IPS-18c (cell line): Measurements from ENCODE around the gene ZNF32.

ENCODE experiments used
- H3K4me3 ChIP-seq: 2 replicates; pipeline ENCODE4 v1.7.0; 2013; ENCODE audit warnings: low read depth, mild to moderate bottlenecking, low read length, moderate library complexity; ENCODE audit not compliant: insufficient read depth
- H3K9me3 ChIP-seq: one replicate; pipeline ENCODE4 v1.6.1; 2013; ENCODE audit warnings: mild to moderate bottlenecking, low read length, moderate library complexity; ENCODE audit not compliant: control insufficient read depth, insufficient read depth

Gene ZNF32, protein sequence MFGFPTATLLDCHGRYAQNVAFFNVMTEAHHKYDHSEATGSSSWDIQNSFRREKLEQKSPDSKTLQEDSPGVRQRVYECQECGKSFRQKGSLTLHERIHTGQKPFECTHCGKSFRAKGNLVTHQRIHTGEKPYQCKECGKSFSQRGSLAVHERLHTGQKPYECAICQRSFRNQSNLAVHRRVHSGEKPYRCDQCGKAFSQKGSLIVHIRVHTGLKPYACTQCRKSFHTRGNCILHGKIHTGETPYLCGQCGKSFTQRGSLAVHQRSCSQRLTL

DNA sequence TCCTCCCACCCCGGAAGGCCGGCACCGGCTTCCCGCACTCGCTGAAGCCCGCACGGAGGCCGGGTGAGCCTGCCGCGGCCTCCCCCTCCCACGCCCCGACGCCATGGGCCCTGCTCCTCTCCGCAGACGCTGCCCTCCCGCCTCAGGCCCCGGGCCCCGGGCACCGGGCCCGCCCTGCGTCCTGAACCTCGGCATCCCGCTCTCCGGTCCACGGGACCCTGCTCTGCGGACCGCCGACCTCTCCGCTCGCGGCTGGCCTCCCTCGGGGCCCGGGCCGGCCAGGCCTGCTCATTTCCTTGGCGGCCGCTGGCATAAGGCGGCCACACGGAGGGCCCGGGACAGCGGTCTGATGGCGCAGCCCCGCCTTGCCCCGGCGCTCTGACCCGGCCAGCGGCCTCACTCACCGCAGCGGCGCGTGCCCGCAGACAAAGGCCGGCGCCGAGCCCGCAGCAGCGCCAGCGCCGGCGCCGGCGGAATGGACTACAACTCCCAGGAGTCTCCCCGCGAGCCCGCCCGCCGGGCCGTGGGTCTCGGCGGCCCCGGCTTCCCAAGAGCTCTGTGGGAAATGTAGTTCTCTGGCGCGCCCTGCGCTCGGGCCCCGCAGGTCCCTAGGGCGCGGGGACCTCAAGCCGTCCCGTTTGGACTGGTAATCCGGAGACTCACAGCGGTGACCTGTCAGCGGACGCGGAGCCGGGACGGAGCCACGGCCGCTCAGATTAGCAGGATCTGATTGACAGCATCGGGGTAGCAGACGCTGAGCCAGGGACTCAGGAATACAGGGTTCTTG, at the start of gene ZNF32:
TSS of gene ZNF32 (minus strand) at position 484 of the 787 bp plus-strand sequence. CDS start 2,748 bp downstream, outside the sequence.
- peak within 1 kb of the TSS; percentile 73 for H3K4me3 ChIP-seq
- peaks cover 24% of the 10 kb centered on the region for H3K9me3 ChIP-seq

DNA sequence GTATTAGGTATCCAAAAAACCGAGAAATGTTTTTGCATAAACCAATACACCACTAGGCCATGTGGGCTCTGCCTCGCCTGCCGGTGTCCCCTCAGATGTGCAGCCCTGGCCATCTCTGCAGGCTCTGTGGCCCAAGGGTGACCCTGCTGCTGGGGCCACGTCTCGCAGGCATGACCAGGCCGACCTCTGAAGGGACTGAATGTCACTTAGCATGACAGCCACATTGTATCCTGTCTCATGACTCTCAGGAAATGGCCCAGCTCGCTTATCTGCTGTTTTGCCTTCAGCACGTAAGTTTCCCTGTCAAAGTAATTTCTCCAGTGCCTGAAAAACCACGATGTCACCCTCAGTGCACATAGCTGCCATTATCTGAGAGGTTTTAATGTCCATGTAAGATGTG, 49.5 kb upstream of the ZNF32 start:
- no peak overlapping the region for H3K4me3 ChIP-seq
- no peaks in the 10 kb centered on the region for H3K9me3 ChIP-seq

DNA sequence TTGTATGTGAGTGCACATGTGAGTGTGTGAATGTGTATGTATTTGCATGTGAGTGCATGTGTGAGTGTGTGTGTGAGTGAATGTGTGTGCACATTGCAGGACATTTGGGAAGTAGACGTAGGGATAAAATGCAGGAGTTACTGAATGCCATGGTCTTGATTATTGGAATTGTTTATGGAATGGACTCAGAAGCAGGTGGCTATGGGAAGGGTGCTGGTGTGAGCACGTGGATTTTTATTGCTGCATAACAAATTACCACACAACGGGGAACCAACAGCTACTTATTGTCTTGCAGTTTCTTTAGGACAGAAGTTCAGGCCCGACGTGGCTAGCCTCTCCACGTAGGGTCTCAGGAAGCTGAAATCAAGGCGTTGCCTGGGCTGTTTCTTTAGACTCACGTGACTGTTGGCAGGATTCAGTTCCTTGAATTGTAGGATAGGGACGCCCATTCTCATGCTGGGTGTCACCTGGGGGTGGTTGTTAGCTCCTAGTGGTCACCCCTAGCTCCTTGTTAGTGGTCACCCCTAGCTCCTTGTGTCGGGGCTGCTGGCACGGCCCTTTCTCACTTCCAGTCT, 48.3 kb upstream of the ZNF32 start:
- no peaks in the 10 kb centered on the region for H3K9me3 ChIP-seq
- no peak overlapping the region for H3K4me3 ChIP-seq

DNA sequence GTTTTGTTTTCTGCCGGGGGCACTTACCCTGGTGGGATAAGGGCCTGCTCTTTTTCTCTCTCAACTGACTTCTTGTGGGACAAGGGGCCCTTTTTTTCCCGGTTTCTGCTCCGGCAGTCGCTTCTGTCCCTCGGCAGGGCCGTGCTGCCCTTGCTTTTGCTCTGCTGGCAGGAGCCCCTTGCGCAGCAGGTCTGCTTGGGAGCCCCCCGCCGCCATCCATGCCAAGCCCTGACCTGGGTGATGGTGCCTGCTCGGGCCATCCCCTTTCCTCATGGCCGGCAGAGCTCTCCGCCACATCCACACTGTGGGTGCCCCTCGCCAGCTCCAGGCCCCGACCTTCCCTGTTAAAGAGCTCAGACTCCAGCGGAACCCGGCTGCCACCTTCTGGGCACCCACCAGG, 47.0 kb upstream of the ZNF32 start:
- H3K4me3 ChIP-seq = no peak overlapping the region
- no peaks in the 10 kb centered on the region for H3K9me3 ChIP-seq

DNA sequence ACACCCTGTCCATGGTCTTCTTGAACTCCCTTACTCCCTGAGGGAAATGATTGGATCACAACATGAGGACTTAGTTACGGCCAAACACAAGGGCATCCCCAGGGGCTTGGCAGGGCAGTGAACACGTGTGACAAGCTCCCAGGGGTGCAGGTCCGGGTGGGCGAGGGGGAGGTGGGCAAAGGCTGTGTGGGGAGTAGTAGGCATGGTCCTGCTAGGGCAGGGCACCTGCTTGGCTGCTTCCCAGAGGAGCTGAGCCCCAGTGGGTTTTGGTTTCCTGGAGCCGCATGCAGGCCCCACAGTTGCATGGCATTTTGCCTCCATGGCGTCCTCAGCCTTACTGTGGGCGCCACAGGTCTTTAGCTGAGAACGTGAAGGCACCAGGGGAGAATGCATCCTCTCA, 46.6 kb upstream of the ZNF32 start:
- Histone ChIP-seq H3K4me3 (no peak overlapping the region), H3K9me3 (no peaks in the 10 kb centered on the region)

DNA sequence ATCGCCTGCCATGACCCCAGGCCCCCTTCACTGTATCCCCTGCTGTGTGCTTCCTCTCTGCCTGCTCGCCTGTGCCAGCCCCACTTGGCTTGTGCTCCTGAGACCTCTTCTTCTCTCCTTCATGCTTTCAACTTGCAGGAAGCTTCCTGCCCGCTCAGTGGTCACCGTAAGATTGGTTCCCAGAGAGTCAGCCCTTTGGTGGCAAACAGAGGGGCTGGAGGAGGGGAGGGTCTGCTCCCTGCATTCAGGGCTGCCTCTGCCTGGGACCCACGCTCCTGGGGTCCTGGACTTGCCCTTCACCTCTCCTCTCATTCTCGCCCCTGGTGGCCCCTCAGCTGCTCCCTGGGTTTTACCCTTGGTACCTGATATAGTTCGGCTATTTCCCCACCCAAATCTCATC, 45.8 kb upstream of the ZNF32 start:
- no peak overlapping the region for H3K4me3 ChIP-seq

DNA sequence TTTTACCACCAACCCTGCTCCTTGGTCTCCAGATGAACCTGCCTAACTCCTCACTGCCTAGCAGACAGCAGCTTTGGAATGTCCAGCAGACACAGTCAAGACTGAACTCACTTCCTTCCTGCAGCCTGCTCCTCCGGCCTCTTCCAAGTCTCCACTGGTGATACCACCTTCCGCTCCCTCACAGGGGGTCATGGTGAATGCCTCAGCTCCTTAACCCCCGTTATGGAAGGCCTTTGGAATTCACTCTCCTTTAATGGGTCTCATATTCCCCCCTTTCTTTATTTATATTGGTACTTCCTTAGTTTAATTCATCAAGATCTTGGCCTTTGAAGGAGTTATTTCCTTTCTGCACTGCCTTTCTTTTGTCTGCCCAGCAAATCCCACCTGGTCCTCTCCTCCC, 44.9 kb upstream of the ZNF32 start:
- Histone ChIP-seq H3K9me3 (no peaks in the 10 kb centered on the region), H3K4me3 (no peak overlapping the region)

More for the DNA sequence above, 45.8 kb upstream of the ZNF32 start:
- no peaks in the 10 kb centered on the region for H3K9me3 ChIP-seq

DNA sequence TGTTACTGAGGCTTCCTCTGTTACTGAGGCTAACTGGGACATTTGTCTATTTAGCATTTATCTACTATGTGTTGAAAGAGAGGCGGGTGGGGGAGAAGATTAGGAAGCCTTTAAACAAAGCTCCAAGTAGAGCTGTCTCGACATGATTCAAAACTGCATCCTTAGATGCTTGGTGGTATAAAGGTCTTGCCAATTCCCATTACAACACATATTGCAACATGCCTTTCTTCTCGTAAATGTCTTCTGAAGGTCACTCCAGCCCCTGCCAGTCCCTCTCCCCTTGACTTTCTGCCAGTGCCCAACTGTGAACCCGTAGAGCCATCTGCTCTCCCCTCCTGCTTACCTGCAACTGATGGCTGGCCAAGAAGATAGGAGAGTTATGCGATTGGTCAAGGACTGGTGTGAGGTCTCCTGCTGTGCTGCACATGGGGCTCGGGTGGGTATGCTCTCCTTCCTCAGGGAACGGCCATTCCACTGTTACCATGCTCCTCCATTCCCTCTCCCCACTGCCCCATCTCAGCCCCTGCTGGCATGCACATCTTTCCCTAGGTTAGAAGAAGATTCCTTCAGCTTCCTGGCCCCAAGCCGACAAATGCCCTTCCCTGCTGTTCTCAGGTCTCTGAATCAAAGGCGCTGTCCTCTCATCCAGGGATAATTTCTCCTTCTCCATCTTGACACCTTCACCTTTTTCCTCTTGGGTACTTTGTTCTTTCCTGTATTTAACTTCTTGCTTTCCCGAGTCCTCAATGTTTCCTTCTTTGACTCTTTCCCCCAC, 43.6 kb upstream of the ZNF32 start:
- H3K9me3 ChIP-seq = no peaks in the 10 kb centered on the region
- H3K4me3 ChIP-seq = no peak overlapping the region

DNA sequence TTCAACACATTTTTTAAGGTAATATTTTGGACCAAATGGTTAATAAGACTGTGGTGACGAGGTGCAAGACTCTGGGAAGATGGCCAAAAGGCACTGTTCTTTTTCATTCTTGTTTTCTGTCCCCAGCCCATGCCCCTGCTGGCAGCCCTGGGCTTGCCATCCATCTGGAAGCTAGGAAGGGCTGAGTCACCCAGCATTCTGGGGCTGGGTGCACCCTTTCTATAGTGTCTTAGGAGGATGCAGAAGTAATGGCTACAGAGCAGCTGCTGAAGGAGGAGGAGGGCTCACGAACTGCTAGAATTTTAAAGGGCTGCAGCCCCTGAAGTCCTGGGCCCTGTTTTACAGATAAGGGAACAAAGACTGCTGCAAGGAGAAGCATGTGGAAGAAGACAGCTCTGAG, 42.8 kb upstream of the ZNF32 start:
- H3K9me3 ChIP-seq = no peaks in the 10 kb centered on the region
- H3K4me3 ChIP-seq = no peak overlapping the region

DNA sequence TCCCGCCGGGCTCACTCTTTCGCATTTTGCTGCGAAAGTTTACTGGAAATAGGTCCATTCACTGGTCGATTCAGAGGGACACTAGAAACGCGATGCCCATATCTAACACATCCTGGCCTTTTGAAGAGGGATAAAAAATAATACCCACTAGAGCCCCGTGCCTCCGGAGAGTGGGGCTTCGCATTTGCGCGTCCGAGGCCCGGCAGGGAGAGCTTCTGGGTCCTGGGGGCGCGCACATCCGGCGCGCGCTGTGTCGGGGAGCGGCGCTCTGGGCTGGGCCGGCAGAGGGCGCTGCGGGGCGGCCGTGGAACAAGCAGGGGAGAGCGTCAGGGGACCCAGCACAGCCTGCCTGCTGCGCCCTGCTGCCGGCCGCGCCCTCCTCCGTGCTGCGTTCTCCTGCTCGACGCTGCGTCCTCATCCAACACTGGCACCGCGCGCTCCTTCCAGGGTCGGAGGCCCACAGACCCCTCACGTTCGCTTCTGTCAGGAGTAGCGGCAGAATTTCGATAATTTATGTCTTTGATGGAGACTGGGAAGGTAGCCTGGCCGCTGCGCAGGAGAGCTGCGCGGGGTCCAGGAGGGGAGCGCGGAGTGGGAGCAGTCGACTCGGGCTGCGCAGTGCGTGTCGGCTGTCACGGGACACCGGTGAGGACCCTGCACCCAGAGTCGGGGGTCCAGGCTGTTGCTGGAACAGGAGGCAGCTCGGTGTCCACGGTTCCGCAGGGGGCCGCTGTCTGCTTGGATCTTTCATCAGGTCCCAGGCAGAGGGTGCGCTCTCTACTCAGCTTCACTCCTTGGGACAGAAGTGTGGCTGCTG, 41.5 kb upstream of the ZNF32 start:
- Histone ChIP-seq H3K4me3 (peak overlapping the region; percentile 65), H3K9me3 (no peaks in the 10 kb centered on the region)

DNA sequence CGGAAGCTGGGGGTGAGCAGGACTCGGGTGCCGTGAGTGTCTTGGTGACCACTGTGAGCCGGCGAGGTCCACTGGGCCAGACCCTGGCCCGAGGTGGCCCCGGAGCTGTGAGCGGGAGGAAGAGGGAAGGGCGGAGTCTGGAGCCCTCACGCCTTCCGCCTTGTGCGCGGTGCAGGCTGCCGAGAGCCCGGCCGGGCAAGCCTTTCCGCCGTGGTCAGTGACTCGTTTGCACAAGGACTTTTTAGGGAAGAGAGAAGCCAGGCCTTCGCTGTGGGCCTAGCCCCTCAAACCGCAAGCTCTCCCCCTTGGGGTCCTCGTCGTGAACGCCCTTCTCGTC, 40.9 kb upstream of the ZNF32 start:
- Histone ChIP-seq H3K9me3 (no peaks in the 10 kb centered on the region), H3K4me3 (peak overlapping the region; percentile 65)

DNA sequence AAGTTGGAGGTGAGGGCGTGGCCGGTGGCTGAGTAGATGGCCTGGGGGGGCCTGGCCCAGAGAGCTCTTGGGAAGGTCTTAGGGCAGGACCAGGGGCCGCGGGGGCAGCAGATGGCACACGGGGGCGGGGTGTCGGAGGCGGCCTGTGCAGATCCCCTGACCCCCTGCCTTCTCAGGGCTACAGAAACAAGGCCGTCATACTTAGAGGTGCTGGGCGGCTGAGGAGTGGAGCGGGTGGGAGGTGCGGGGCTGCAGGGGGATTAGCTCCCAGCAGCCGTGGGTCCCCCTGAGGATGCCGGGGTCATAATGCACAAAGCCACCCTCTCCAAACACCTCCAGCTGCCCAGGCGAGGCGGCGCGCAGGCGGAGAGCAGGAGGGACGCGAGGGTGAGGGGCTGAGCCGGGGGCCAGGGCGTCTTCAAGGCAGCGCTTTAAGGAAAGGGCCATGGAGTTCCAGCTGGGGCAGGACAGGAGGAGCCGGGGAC, 40.4 kb upstream of the ZNF32 start:
- H3K4me3 ChIP-seq = peak overlapping the region; percentile 65; the same call in 1 of the 2 replicates

DNA sequence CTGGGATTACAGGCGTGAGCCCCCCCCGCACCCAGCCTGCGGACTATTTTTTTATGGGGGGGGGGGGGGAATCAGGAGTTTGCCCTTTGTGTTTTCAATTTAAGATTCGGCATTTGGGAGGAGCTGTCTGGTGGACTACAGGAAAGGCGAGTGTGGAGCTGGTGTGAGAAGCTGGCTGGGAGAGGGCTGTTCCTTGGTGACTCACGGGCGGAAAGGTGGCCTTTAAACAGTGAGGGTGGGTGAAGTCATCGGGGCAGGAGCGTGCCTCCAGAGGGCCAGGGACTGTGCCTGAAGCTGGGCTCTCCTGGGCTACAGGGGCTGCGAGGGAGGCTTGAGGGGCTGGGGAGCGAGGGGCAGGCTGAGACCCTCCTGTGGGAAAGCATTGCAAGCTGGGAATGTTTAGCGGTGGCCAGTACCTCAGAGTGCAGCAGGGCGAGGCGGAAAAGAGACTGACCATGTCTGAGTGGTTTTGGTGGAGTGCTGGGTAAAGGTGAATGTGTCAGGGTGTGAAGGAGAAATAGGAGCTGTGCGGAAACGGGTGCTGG, 39.7 kb upstream of the ZNF32 start:
- Histone ChIP-seq H3K4me3 (no peak overlapping the region), H3K9me3 (no peaks in the 10 kb centered on the region)

More for the DNA sequence above, 40.4 kb upstream of the ZNF32 start:
- H3K9me3 ChIP-seq = no peaks in the 10 kb centered on the region

DNA sequence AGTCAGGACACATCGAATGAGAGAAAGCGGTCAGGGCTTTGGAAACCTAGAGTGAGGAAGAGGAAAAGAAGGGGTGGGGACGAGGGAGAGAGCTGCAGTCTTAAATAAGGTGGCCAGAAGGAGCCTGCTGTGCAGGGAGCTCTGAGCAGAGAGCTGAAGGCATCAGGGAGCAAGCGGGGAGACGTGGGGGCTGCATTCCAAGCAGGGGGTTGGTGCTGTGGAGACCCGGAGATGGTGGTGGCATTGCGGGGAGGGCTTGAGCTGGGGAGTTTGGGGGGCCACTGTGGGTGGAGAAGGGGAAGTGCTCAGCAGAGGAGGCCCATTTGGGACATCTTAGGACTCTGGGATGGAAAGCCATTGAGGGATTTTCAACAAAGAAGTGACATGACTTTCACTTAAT, 38.7 kb upstream of the ZNF32 start:
- Histone ChIP-seq H3K9me3 (no peaks in the 10 kb centered on the region), H3K4me3 (no peak overlapping the region)

DNA sequence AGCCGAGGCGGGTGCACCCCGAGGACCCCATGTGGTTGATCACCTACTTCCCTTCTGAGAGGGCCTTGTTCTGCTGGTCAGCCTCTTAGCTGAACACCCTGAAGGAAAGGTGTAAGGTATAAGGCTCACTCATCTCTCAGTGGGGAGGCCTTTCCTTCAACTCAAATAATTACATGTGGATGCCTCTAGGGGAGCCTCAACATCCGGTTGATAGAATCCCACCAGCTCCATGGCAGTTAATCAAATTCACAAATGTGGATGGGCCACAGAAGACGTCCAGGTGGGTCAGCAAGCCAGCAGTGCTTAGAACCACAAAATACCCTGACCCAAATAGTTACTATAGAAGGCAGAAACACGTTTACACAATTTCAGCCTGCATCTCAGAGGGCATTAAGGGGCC, 37.7 kb upstream of the ZNF32 start:
- Histone ChIP-seq H3K9me3 (no peaks in the 10 kb centered on the region), H3K4me3 (no peak overlapping the region)

DNA sequence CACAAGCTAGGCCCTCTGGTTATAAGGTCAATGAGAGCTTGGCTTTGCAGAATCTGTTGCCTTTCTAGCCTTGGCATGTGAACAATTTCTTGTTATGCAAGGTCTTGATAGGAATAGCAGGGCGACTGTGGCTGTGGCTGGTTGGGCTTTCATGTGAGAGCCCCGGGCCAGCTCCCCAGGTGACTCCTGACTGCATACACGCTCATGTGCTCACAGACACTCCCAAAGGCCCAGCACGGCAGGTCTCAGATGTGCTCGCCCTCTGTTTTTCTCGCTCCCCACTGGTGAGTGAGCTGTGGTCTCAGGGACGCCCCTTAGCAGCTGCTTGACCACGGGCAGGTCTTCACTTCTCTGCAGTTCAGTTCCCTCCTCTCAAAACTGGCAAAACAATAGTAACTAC, 37.1 kb upstream of the ZNF32 start:
- H3K9me3 ChIP-seq = no peaks in the 10 kb centered on the region
- H3K4me3 ChIP-seq = no peak overlapping the region

DNA sequence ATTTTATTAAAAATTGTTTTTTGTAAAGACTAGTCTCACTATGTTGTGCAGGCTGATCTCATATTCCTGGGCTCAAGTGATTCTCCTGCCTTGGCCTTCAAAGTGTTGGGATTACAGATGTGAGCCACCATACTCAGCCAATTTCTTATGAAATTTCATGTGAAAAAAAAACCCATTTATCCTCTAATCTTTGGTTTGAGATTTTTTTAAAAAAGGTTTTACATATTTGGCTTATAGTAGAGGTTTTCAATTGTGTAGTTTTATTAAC, 35.5 kb upstream of the ZNF32 start:
- no peaks in the 10 kb centered on the region for H3K9me3 ChIP-seq
- no peak overlapping the region for H3K4me3 ChIP-seq
